GM19240 (cell line): Measurements from ENCODE around the gene FEZF1.
"Not testable (repeated sequence)": the region's sequence is repeated elsewhere in the genome, so short reads cannot be mapped to it uniquely, and the experiment has no call there.

Experiments
- DNase-seq: peaks from one replicate; pipeline ENCODE4 v3.0.0; 2011; ENCODE audit warnings: low spot score; ENCODE audit not compliant: insufficient read length

The FEZF1 gene

GRCh38 chr7:122307228-122307621, 2.7 kb upstream of the FEZF1 start:
- DNase-seq: no peak

- DNase-seq: no peak
Observed at GRCh38 chr7:122306320-122307227, 2.0 kb upstream of the FEZF1 start.

- no peak for DNase-seq
Observed at GRCh38 chr7:122305475-122306319, 1.1 kb upstream of the FEZF1 start.

GRCh38 chr7:122304996-122305421, 459 bp upstream of the FEZF1 start:
- DNase-seq: no peak

- DNase-seq: no peak
Observed at GRCh38 chr7:122303531-122304318, 825 bp downstream of the FEZF1 start.

GRCh38 chr7:122302761-122303530, 1.6 kb downstream of the FEZF1 start:
- no peak for DNase-seq

- DNase-seq: no peak
Observed at GRCh38 chr7:122301858-122302760, 2.4 kb downstream of the FEZF1 start.

- no peak for DNase-seq
Observed at GRCh38 chr7:122300956-122301833, 3.4 kb downstream of the FEZF1 start.

- no peak for DNase-seq
Observed at GRCh38 chr7:122300211-122300932, 4.2 kb downstream of the FEZF1 start.

GRCh38 chr7:122299624-122300210, 4.8 kb downstream of the FEZF1 start:
- no peak for DNase-seq

- no peak for DNase-seq
Observed at GRCh38 chr7:122298618-122299017, 5.9 kb downstream of the FEZF1 start.

- DNase-seq: no peak
Observed at GRCh38 chr7:122298131-122298530, 6.4 kb downstream of the FEZF1 start.

GRCh38 chr7:122291189-122291588, 13.4 kb downstream of the FEZF1 start:
- no peak for DNase-seq

GRCh38 chr7:122290476-122290875, 14.1 kb downstream of the FEZF1 start:
- no peak for DNase-seq

- DNase-seq: no peak
Observed at GRCh38 chr7:122289426-122289825, 15.1 kb downstream of the FEZF1 start.

GRCh38 chr7:122284608-122285007, 19.9 kb downstream of the FEZF1 start:
- DNase-seq: not testable (repeated sequence)

GRCh38 chr7:122273117-122273516, 31.4 kb downstream of the FEZF1 start:
- no peak for DNase-seq

GRCh38 chr7:122269241-122269640, 35.3 kb downstream of the FEZF1 start:
- no peak for DNase-seq
